ENCODE data around the gene BMAL1.

The BMAL1 gene

DNA sequence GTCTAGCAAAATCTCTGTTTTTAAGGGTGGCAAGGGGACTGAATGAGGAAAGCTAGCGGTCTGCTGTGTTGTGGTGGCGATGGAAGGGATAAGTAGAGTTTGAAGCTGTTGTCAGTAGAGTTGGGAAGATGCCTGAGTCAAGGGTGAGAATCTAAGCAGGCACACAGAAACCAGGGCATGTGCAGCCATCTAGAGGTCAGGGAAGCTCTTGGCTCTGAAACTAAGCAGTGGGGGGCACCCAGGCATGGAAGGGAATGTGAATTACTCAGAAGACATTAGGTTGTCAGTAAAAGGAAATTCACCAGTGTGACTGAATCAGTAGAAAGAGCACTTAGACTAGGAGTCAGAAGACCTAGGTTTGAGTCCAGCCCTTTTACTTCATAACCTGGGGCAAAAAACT is 15.4 kb downstream of the BMAL1 start:
- DNase-seq = no peak

DNA sequence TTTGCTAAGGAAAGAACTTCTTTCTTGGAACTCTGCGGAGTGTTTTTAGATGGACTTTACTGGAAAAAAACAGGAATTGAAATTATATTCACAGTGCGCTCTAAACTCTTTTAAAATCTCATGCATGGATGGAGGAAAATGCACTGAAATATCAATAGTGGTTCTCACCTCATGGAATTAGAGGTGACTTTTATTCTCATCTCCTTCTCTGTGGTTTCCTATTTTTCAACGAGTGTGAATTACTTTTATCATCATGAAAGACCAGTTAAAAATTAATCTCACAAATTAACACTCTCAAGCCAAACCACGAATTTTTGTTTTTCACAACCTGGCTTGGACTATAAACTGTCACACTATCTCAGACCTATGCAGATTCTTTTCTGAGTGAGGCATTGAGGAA is 16.6 kb downstream of the BMAL1 start:
- DNase-seq = no peak

DNA sequence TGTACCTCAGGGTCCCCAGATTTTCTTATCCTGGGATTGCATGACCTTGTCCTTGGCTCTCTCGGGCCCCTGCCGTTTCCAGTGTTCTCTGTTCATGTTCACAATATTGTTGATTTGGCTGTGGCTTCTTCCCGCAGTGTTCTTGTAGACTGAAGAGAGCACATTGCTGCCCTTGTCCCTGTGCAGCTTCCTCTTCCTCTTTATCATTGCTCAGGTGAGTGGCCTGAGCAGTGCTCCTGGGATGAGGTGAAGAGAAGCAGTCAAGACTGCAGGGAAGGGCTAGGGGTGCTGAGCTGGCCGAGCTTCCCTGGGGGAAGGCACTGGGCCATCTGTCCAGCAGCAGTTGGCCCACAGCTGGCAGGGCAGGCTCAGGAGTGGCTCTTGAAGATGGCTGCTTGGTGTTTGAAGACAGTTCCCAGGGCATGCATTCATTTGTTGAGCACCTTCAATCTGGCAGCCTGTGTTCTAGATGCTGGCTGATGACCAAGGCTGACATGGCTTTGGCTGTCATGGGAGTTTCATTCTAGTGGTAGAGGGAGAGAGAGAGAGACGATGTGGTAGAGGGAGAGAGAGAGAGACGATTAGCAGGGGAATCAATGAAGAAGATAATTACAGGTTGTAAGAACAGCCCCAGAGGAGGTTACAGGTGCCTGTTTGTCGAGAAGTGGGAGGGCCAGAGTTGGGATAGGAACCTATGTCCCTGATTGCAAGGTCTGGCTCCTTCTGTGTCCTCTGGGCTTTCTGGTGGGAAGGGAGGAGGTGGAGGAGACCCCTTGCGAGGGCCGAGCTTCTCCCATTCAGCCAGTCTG is 17.4 kb downstream of the BMAL1 start:
- no peak for DNase-seq

DNA sequence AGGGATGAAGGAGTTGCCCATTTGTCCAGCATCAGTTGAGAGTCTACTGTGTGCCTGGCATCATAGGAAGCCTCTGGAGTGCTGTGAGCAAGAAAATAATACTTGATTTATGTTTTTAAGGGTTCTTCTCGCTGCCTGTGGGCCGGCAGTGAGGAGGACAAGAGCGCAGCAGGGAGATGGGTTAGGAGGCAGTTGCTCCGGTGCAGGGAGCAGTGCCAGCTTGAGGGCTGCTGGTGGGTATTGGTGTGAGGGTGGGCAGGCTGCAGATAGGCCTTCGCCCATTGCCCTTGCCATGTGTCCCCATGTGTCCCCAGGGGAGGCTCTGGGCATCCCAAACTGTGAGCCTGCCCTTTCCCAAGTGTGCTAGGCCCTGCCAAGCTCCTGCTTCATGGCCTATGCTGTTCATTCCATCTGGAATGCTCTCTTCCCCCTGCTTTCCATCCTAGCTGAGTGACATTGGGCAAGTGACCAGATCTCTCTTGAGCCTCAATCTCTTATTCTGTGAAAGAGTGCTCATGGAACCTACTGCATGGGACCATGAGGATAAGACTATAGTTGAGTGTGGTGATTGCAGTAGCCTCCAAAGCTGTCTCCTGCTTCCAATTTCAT is 19.8 kb downstream of the BMAL1 start:
- no peak for DNase-seq

DNA sequence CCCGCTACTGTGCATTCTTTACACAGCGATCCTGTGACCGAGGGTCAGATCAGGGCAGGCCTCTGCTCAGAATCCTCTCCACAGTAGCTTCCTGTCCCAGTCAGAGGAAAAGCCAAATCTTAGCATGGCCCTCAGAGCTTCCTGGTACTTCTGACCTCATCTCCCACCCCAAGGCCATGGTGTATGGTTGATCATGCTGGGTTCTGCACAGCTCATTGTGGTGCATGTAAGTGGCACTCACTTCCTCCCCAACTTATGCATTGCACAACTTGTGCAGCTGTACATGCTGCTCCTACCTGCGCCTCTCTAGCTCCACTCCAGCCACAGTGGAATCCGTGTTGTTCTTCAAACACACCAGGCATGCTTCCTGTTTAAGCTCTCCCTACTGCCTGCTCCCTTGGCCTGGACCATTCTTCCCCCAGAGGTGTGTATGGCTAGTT is 20.3 kb downstream of the BMAL1 start:
- DNase-seq = no peak

DNA sequence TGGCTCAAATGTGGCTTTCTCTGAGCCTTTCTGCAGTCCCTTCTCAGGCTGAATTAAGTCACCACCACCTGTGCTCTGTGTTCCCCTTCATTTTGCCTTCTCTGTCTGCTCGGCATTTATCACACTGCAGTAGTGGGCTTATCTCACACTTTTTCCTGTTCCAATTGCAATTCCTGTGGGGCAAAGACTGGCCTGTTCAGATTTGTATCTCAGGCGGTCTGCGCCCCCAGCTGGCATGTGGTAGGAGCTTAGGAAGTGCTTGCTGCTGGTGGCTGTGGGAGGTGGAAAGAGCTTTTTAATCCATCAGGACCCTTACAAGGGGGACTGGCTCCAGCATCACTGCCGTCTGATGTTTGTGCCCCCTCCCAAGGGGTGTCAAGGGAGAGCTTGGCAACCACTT is 21.2 kb downstream of the BMAL1 start:
- no peak for DNase-seq

DNA sequence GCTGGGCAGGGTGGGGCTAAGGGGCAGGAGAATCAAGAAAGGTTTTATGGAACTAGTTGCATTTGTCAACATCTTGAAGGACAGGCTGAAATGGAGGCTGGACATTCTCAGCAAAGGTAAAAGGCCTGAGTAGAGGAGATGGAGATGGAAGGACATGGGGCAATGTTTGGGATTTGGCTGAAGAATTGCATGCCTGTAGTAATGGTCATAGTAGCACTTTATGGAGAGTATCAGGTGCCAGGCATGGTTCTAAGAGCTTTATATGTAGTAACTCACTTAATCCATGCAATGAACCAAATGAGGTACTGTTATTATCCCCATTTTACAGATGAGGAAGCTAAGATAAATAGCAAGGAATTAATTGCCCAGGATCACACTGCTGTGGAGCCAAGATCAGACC is 23.9 kb downstream of the BMAL1 start:
- DNase-seq = no peak

DNA sequence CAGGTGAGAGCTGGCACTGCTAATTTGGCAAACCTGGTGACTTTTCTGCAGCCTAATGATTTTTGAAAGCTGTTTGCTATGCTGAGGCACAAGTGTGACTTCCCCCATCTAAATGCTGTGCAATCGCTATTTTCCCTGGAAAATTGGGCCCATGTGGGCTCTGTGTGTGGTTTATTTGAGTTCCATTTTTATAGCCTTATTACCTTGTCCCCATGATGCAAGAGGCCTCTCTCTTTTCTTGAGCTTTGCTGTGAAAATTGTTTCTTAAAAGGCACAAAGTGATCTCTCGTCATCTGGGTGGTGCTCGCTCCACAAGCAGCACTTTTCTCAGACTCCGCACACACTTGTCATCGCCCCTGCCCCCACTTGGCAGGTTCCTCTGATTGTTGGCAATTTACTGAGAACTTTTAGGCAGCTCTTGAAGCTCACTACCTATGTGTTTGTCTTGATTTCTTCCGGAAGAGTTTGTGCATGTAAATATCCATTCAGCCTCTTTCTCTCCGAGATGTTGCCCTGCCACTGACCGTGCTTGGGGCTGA is 24.9 kb downstream of the BMAL1 start:
- no peak for DNase-seq

DNA sequence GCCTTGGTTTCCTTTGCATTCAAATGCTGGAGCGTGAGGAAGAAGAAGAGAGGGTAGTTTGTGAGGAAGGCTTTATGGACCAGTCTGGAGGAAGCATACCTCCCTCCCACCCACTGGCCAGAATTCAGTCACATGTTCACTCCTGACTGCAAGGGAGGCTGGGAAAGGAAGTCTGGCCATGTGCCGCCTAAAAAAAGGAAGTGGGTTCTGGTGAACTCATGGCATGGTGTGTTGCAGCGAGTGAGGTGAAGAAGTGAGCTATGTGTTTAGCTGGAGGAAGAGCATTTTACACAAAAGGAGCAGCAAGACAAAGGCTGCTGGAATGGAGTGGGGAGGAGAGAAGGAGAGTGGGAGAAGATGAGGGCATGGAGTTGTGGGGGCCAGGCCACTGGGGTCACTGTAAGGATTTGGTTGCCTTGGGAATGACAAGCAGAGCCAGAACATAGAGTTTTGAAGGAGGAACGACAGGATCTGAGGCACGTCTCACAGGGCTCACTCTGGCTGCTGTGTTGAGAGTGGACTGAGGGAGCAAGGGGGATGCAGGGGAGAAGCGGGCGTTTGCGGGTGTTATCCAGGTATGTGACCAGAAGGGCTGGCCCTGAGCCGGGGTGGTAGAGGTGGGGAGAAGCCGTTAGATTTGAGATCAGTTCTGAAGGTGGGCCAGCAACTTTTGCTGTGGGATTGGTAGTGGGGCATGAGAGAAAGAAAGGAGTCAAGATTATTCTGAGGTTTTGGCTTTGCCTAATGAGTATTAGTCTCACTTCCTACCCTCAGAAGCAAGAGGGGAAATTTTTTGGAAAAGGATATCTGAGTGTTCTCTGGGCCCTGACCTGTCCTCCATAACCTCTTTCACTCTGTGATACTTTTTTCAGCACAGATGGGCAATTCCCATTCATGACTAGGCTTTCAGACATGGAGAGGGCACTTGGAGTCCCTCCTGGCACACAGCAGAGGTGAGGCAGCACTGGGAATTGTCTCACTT is 26.4 kb downstream of the BMAL1 start:
- no peak for DNase-seq

DNA sequence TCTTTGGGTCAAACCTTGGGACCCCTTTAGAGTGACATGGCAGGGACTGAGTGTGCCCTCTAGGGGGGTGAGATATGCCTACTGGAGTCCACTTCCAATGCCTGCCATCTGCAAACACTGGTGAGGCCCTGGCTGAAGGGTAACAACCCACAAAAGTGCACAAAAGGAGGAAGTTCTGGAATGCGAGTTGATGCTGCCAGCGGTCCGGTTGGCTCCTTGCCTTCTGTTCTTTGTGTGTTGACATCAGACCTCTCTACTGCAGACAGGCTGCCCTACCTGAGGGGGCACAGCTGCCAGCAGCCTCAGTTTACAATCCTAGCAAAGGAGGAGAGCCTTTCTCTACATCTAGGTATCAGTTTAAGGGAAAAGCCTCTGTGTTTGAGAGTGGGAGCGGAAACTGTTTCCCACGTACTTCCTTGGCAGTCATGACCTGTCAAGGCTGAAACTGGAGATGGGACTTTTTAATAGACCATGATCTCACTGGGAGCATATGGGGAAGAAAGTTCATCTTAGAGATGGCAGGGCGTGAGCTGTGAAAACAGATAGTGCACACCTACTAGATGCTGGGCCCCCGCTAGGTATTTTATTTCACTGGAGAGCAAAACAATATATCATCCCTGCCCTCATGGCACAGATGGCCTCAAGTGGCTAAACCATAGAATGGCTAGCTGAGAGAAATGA is 27.2 kb downstream of the BMAL1 start:
- no peak for DNase-seq

DNA sequence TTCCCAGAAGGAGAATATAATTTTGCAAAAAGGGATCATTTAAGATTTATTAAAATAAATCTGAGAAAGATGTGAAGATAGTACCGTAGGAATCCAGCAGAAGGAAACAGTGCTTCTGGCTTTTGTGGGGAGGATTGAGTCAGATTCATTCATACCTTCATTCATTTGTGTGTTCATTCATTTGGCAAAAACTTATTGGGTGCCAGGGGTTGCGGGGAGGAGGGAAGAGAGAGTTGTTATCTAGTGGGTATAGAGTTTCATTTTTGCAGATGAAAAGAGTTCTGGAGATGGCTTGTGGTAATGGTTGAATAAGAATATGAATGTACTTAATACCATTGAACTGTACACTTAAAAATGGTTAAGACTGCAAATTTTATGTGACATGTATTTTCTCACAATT is 31.1 kb downstream of the BMAL1 start:
- DNase-seq = no peak

DNA sequence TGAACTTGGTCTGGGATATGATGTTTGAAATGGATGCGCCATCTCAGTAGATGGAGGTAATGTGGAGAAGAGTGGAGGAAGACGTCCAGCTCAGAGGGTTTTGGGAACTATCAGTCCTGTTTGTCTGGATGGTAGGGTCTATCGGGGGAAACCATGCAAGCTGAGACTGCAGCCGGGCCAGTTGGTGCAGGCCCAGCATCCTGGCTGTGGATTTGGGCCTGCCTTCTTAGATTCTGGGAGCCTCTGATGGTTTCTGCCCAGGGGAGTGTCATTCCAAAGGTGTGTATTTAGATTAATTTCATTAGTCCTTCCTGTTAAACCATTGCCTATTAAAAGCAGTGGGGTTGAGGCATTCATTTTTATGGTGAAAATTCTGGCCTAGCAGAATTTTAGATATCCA is 31.6 kb downstream of the BMAL1 start:
- no peak for DNase-seq

DNA sequence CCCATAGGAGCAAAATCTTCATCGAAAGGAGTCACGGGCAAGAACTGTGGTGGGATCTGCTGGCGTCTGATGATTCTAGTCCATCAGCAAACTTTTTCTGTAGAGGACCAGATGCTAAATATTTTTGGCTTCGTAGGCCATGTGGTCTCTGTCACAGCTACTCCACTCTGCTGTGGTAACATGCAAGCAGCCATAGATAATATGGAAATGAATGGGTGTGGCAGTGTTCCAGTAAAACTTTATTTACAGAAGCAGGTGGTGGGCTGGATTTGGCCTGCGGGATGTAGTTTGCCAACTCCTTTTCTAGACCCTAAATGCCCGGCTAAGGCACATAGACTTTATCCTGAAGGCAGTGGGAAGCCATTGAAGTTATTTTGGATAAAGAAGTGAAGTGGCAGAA is 32.9 kb downstream of the BMAL1 start:
- no peak for DNase-seq

DNA sequence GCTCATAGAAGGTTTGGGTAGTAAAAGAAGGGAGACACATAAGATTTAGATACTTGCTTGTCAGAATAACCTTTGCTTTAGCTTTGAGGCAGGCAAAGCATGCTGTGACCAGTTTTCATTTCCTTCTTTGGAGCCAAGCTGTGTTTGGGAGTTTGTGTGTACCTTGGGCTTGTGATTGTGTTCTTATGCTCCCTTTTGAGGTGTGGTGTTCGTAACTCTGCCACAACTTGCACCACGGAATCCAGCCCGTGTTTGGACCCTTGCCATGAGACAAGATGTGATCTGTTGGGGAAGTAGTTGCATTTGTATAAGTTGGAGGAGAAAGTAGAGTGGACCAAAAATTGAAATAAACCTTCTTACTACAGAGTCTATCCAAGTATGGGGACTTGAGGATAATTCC is 34.0 kb downstream of the BMAL1 start:
- DNase-seq = no peak

DNA sequence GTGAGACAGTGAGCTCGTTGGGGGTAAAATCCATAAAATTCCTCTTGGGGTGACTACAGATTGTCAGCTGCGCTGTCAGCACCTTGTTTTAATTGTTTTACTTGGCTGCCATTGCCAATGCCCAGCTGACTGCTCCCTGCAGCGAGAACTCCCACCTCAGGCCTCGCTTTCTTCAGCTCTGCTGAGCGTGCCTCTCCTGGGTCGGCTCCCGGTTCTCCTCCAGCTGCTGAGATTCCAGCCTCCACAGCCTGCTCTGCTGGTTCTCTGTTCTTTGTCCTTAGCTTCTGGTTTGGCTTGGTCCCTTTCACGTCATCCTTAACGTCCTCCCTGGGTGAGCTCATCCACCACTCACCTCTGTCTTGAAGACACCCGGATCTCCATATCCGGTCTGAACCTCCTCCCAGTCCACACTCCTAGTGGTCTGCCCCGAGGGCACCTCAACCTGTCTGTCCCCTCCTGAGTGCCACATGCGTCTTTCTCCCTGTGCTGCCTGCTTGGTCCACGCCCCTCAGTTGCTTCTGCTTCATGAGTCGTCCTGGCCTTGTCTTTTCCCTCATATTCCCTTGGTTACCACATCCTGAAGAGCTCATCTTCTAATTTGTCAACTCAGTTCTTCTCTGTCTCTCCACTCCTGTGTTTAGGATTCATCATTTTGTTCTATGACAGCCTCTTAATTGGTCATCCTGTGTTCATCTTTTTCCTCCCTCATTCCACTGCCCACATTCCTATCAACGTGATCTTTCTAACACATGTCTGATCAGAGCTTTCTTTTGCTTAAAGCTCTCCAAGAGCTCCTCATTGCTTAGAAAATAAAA is 35.6 kb downstream of the BMAL1 start:
- no peak for DNase-seq

DNA sequence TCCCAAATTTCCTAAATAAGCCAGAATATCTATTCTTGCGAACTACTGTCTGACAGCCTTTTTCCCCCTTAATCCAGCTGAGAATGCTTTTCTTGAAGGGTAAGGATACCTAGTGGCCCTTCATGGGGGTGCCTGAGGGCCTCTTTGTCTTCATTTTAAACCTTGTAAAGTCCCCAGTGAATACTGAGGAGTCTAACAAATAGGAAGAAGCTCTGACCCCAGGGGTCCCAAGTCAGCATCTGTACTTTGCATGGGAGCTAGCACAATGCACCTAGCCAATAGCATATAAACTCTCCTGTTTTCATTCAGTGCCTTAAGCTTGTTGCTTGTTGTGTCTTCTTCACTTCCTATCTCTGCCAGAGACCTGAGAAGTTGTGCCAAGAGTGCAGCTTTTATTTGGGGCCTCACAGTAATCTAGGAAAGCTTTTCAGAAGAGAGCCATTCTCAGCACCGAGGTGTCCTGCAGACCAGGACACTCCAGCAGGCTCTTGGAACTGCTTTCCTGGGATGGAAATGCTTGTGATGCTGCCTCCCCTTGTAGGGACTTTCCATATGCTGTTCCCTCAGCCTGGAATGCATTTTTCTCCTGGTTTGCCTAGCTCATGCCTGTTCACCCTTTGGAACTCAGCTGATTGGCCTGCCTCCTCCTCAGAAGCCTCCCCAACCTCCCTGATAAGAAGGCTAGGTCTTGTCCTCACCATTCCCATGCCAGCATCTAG is 37.2 kb downstream of the BMAL1 start:
- DNase-seq = no peak

DNA sequence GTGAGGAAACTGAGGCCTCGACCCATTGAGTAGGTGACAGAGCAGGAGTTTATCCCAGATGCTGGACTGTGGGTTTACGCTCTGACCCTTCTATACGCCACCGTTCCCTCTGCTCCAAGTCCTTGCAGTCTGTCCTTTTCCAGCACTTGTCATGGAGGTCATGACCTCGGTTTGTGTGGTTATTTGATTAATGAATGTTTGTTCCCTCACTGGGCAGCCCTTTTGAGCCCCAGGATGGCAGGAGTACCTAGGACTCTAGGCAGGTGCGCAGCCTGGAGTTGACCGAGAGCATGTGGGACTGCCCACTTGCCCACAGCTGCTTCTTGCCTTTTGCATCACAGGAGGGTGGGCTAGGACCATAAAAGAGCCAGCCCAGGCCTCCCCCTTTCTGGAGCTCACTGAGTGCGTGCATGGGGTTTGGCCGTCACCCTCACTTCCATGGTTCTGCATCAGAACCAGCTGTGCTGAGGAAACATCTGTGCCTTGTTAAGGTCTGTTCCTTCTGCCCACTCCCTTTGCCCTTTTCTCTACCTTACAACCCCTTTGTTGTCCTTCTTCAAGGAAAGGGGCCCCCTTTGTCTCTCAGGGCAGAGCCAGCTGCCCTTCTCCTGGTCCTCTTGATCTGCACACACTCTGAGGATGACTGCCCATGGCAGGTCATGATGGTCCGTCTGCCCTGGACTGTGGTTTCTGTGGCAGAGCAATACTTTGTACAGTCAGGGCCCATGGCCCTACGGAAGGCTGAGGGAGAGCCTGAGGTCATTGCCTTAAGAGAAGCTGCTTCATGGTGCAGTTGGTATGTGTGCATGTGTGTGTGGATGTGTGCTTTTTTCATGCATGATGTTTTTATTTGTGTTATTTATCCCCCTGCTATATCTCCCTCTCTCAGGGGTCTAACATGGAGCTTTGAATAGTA is 38.2 kb downstream of the BMAL1 start:
- no peak for DNase-seq

DNA sequence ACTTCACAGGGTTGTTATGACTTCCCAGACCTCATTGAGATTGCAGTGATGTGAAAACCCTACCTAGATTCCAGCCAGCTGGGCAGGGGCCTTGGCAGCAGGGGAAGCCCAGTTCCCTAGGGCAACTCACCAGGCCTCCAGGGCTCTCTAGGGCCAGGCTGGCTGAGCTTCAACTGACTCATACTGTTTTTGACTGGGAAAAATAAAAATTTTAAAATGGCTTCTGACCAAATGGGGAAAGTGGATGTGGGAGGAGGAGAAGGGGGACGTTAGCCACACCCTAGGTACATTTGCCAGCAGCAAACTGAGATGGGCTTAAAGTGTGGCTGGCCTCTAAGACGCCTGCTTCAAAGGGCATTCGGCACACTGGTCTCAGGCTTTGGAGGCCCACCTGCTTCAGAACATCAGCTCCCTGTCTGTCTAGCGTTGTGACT is 39.0 kb downstream of the BMAL1 start:
- no peak for DNase-seq

DNA sequence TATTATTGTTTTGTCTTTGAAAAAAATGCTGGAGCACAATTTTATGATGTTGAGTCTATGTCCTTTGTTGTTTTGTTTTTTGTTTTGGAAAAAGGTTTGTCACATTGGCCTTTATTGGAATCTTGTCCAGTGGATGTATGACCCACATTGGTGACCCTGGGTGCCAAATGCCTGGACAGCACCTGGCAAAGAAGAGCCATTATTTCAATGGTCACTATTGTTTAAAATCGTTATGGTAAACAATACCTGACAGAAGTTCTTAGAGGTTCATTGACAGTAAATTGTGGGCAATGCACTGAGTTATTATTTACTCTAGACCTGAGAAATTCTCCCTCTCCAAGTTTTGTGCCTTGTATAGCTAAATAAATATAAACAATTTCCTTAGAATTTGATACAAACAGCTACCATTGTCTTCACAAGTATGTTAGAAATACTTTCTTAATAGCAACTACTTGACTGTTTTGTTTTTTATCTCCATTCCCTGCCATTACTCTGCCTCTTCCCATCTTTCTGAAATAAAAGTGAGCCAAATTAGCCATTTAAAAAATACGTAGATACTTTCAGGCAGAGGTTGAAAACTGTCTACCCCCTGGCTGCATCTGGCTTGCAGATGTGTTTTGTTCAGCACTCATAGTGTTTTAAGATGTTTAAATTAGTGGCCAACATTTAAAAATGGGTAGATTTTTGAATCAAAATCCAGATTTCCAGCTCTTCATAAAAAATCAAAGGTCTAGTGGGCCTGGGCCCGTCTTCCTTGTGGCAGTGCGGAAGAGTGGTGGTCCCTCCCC is 39.9 kb downstream of the BMAL1 start:
- no peak for DNase-seq
